Stimulated activated CD4-positive, alpha-beta T cell treated with anti-CD3 and anti-CD28 coated beads, Interleukin-4, amount 100 ng/mL, for 1 hour (primary cell): ENCODE measurements around the gene TUBA3E.
"Not testable (repeated sequence)": the region's sequence is repeated elsewhere in the genome, so short reads cannot be mapped to it uniquely, and the experiment has no call there.

Experiments used
- DNase-seq: peaks from one replicate; pipeline ENCODE4 v3.0.0-alpha.2; 2020

Gene TUBA3E

DNA sequence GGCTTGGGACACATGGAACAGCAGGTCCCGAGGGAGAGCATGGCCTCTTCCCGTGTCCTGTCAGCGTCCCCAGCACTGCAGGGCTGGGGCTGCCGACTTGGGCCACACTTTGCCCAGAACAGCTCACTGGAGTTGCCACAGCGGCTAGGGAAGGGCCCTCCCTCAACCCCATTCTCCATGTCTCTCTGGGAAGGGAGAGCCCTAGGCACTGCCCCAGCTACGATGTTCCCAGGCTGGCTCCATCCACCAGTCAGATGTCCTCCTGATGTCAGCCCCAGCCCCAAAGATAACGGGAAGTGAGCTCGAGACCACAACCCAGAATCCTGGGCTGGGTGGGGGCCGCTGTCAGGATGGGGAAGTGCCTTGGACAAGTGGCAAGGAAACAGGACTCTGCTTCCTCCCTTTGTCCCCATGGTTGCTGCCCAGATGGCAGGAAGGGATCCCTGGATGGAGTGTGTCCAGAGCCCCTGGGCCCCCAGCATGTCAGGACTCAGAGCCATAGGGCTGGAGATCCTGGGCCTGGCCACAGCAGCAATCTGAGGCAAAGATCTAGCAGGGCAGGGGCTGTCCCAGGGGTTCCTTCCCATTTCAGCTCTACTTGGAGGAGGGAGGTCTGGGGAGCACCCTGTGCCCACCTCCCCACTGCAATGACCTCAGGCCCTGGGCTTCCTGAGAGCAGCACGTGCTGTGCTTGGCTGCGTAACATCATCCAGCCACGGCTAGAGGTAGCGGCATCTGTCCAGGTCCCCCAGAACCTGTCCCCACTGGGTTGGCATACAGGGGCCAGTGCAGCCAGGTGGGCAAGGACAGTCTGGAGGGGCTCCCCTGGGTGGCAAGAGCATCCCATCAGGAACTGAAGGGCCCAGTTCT is 55.6 kb downstream of the TUBA3E start:
- not testable (repeated sequence) for DNase-seq
